Ishikawa (cell line): ENCODE measurements around the gene ENPP1.

Experiments used
- CEBPB ChIP-seq: IDR thresholded peaks from 2 replicates; pipeline ENCODE4 v1.6.1; 2012
- CREB1 ChIP-seq: IDR thresholded peaks from 2 replicates; pipeline ENCODE4 v1.6.1; 2012; ENCODE audit warnings: low read depth
- RAD21 ChIP-seq: IDR thresholded peaks from 2 replicates; pipeline ENCODE4 v1.6.1; 2012; ENCODE audit warnings: low read depth
- TAF1 ChIP-seq: IDR thresholded peaks from 2 replicates; pipeline ENCODE4 v1.6.1; 2012; ENCODE audit warnings: low read depth, mild to moderate bottlenecking
- TCF12 ChIP-seq: IDR thresholded peaks from 2 replicates; pipeline ENCODE4 v1.6.1; 2012; ENCODE audit warnings: low read depth
- ZBTB7A ChIP-seq: IDR thresholded peaks from 2 replicates; pipeline ENCODE4 v1.6.1; 2012; ENCODE audit warnings: low read depth

GRCh38 chr6:131844243-131844841 lies 36.5 kb downstream of the ENPP1 start:
- TF ChIP-seq RAD21 (no peak), CREB1 (no peak), TAF1 (no peak), ZBTB7A (no peak), TCF12 (no peak), CEBPB (no peak)
